Hepatocyte (in vitro differentiated cells): ENCODE measurements around the gene KIAA1958. TPM values are rescaled to one million over a fixed set of nuclear protein-coding genes. Genes with fewer than 3 reads are reported as not detected.

Experiments
- DNase-seq: peaks from one replicate; pipeline ENCODE4 v3.0.0-alpha.2; 2016; ENCODE audit warnings: low spot score
- H2AFZ ChIP-seq: fragments of 200-600 bp; sonication (generic); 2 replicates; pipeline ENCODE4 v1.6.0; 2016; ENCODE audit warnings: antibody characterized with exemption, mild to moderate bottlenecking
- H3K27ac ChIP-seq: fragments of 200-600 bp; sonication (generic); 2 replicates; pipeline ENCODE4 v1.5.1; 2016; ENCODE audit warnings: mild to moderate bottlenecking
- H3K27me3 ChIP-seq: fragments of 200-600 bp; sonication (generic); 2 replicates; pipeline ENCODE4 v1.6.1; 2016
- H3K36me3 ChIP-seq: fragments of 200-600 bp; sonication (generic); replicated peaks from 2 replicates; pipeline ENCODE4 v1.5.1; 2016; ENCODE audit warnings: low read depth; ENCODE audit not compliant: insufficient read depth
- H3K4me1 ChIP-seq: fragments of 200-600 bp; sonication (generic); 2 replicates; pipeline ENCODE4 v1.5.1; 2016; ENCODE audit warnings: mild to moderate bottlenecking, moderate library complexity; ENCODE audit not compliant: insufficient read depth
- H3K4me2 ChIP-seq: fragments of 200-600 bp; sonication (generic); 2 replicates; pipeline ENCODE4 v1.6.0; 2016
- H3K4me3 ChIP-seq: fragments of 200-600 bp; sonication (generic); 2 replicates; pipeline ENCODE4 v1.5.1; 2016; ENCODE audit warnings: mild to moderate bottlenecking
- H3K79me2 ChIP-seq: fragments of 200-600 bp; sonication (generic); 2 replicates; pipeline ENCODE4 v1.6.0; 2017; ENCODE audit warnings: mild to moderate bottlenecking
- H3K9me2 ChIP-seq: fragments of 200-600 bp; sonication (generic); replicated peaks from 2 replicates; pipeline ENCODE4 v1.6.0; 2017; ENCODE audit warnings: mild to moderate bottlenecking; ENCODE audit not compliant: insufficient read depth
- H3K9me3 ChIP-seq: fragments of 200-600 bp; sonication (generic); 2 replicates; pipeline ENCODE4 v1.5.1; 2016; ENCODE audit warnings: low read depth, mild to moderate bottlenecking
- H4K20me1 ChIP-seq: fragments of 200-600 bp; sonication (generic); 2 replicates; pipeline ENCODE4 v1.6.0; 2016; ENCODE audit warnings: mild to moderate bottlenecking; ENCODE audit not compliant: insufficient read depth, poor library complexity, severe bottlenecking
- CTCF ChIP-seq: fragments of 200-600 bp; sonication (generic); IDR thresholded peaks from 2 replicates; pipeline ENCODE4 v1.5.1; 2016; ENCODE audit warnings: antibody characterized with exemption, mild to moderate bottlenecking; ENCODE audit not compliant: poor library complexity
- EZH2 ChIP-seq: fragments of 200-600 bp; sonication (generic); IDR thresholded peaks from 2 replicates; pipeline ENCODE4 v1.6.1; 2016; ENCODE audit warnings: antibody characterized with exemption, mild to moderate bottlenecking, borderline replicate concordance
- EZH2phosphoT487 ChIP-seq: fragments of 200-600 bp; sonication (generic); IDR thresholded peaks from one replicate; pipeline ENCODE4 v1.6.1; 2018; ENCODE audit warnings: antibody characterized with exemption, mild to moderate bottlenecking, low read depth, moderate library complexity; ENCODE audit not compliant: unreplicated experiment, severe bottlenecking
- WGBS: methylation state at CpG from one replicate; pipeline ENCODE4 v1.1.6; 2016; ENCODE audit warnings: low lambda C conversion rate; ENCODE audit errors: missing lambda C conversion rate; 5-methylcytosine and 5-hydroxymethylcytosine counted together
- polyA plus RNA-seq: library from polyadenylated mRNA; unstranded; fragments of >200 nt; fragmentation: Nextera tagmentation; extraction: Ambion mirVana; gene quantifications from 2 replicates; pipeline ENCODE4 v1.2.1, GENCODE V29; 2016
- total RNA-seq: library from RNA; depleted of rRNA; stranded (reverse); fragments of >200 nt; gene quantifications from 2 replicates; pipeline ENCODE4 v1.2.3, GENCODE V29; 2014

Gene KIAA1958
- total and polyA plus RNA-seq, 2 experiments from 2014 or later = 3.5 to 10.1 TPM

- Histone ChIP-seq H4K20me1 (no peaks in the 10 kb centered on the region), H2AFZ (no peak overlapping the region), H3K4me1 (no peaks in the 10 kb centered on the region), H3K79me2 (peaks cover 3% of the 10 kb centered on the region), H3K9me2 (no peaks in the 10 kb centered on the region), H3K4me3 (no peak overlapping the region), H3K9me3 (no peaks in the 10 kb centered on the region), H3K27ac (no peak overlapping the region), H3K4me2 (no peak overlapping the region), H3K27me3 (no peaks in the 10 kb centered on the region), H3K36me3 (no peaks in the 10 kb centered on the region)
- no peak for TF ChIP-seq EZH2phosphoT487
- TF ChIP-seq CTCF = no peak
- no peak for TF ChIP-seq EZH2
- 83% methylated on average over 2 of the region's 2 CpGs for WGBS
- no peak for DNase-seq
Measured at GRCh38 chr9:112623198-112623597, 136.6 kb downstream of the KIAA1958 start.

GRCh38 chr9:112624711-112625707 lies 138.4 kb downstream of the KIAA1958 start:
- TF ChIP-seq CTCF = no peak
- TF ChIP-seq EZH2phosphoT487 = no peak
- TF ChIP-seq EZH2 = no peak

GRCh38 chr9:112629671-112630485 lies 143.3 kb downstream of the KIAA1958 start:
- TF ChIP-seq EZH2phosphoT487 (no peak), EZH2 (no peak), CTCF (no peak)
- H3K36me3 ChIP-seq = no peaks in the 10 kb centered on the region
- H3K9me3 ChIP-seq = no peaks in the 10 kb centered on the region
- no peak overlapping the region for H2AFZ ChIP-seq
- H3K4me3 ChIP-seq = no peak overlapping the region
- no peak overlapping the region for H3K27ac ChIP-seq
- 67% methylated on average over 6 of the region's 6 CpGs for WGBS
- no peak overlapping the region for H3K4me2 ChIP-seq
- no peak for DNase-seq
- H4K20me1 ChIP-seq = no peaks in the 10 kb centered on the region
- no peaks in the 10 kb centered on the region for H3K79me2 ChIP-seq
- H3K27me3 ChIP-seq = no peaks in the 10 kb centered on the region
- H3K9me2 ChIP-seq = no peaks in the 10 kb centered on the region
- H3K4me1 ChIP-seq = no peaks in the 10 kb centered on the region

More at GRCh38 chr9:112624711-112625707, 138.4 kb downstream of the KIAA1958 start:
- Histone ChIP-seq H3K27me3 (no peaks in the 10 kb centered on the region), H3K36me3 (no peaks in the 10 kb centered on the region), H3K9me2 (no peaks in the 10 kb centered on the region), H3K27ac (no peak overlapping the region), H4K20me1 (no peaks in the 10 kb centered on the region), H3K4me1 (no peaks in the 10 kb centered on the region), H3K79me2 (peaks cover 3% of the 10 kb centered on the region), H3K4me2 (no peak overlapping the region), H3K4me3 (no peak overlapping the region), H3K9me3 (no peaks in the 10 kb centered on the region), H2AFZ (no peak overlapping the region)
- WGBS = 89% methylated on average over 7 of the region's 7 CpGs
- no peak for DNase-seq
